ENCODE data around the gene BABAM2. TPM values are rescaled to one million over a fixed set of nuclear protein-coding genes. Genes with fewer than 3 reads are reported as not detected.
"Not testable (repeated sequence)": the region's sequence is repeated elsewhere in the genome, so short reads cannot be mapped to it uniquely, and the experiment has no call there.

BABAM2 gene
- total and polyA plus RNA-seq, 11 donors, result 22.2 to 75.1 (median 62.5) TPM

DNA sequence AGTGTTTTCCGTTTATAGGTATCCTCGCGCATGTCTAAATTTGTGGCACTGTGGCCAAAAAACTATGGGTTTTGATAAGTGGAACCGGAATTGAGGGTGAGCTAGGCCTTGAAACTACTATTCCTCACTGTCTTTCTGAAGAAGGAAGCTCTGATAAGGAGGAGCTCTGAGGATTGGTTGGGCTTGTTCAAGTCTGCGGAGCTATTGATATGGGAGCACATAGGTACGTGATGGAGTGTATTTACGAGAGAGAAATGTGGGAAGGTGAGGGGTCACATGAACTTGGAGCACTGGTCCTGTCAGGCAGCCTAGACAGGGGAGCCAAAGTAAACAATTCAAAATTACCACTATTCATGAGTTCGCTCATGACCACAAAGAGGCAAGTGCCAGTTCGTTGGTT, 131.4 kb downstream of the BABAM2 start:
- no peak overlapping the region for H3K27ac ChIP-seq
- TF ChIP-seq, protein P1, sequence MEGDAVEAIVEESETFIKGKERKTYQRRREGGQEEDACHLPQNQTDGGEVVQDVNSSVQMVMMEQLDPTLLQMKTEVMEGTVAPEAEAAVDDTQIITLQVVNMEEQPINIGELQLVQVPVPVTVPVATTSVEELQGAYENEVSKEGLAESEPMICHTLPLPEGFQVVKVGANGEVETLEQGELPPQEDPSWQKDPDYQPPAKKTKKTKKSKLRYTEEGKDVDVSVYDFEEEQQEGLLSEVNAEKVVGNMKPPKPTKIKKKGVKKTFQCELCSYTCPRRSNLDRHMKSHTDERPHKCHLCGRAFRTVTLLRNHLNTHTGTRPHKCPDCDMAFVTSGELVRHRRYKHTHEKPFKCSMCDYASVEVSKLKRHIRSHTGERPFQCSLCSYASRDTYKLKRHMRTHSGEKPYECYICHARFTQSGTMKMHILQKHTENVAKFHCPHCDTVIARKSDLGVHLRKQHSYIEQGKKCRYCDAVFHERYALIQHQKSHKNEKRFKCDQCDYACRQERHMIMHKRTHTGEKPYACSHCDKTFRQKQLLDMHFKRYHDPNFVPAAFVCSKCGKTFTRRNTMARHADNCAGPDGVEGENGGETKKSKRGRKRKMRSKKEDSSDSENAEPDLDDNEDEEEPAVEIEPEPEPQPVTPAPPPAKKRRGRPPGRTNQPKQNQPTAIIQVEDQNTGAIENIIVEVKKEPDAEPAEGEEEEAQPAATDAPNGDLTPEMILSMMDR (IDR thresholded peaks at IDR 0.05), result no peak
- TF ChIP-seq POLR2A (IDR thresholded peaks at IDR 0.05), result no peak
- intact Hi-C loops (cut with DNase I), result no loop called here

DNA sequence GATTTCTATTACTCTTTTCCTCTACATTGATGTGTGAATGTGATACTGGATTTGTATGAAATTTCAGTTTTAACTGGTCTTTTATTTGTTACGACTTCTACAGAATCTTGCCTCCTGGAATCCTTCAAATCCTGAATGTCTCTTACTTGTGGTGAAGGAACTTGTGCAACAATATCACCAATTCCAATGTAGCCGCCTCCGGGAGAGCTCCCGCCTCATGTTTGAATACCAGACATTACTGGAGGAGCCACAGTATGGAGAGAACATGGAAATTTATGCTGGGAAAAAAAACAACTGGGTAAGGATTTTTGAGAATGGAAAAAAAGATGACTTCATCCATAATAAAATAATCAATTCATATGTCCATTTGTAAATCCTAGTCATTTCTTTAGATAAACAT, 134.6 kb downstream of the BABAM2 start:
- Histone ChIP-seq H3K27ac (no peak overlapping the region), H3K4me3 (no peak overlapping the region), H3K9me3 (peaks cover 0 to 4% (median 0%) of the 10 kb centered on the region in 12 donors), H3K27me3 (no peaks in the 10 kb centered on the region), H3K4me1 (peaks cover 0 to 2% (median 0%) of the 10 kb centered on the region in 12 donors), H3K36me3 (peaks cover 0 to 17% (median 7%) of the 10 kb centered on the region in 9 donors)
- ATAC-seq, result no peak
- intact Hi-C loops (cut with DNase I), result no loop called here
- no peak for DNase-seq
- 93 to 98% (median 96%) methylated on average over 4 of the region's 4 CpGs for WGBS, 4 donors
- TF ChIP-seq, protein P1 (IDR thresholded peaks at IDR 0.05), result no peak
- TF ChIP-seq POLR2A (IDR thresholded peaks at IDR 0.05), result no peak

More for the DNA sequence above, 131.4 kb downstream of the BABAM2 start:
- 93 to 94% (median 94%) methylated on average over 9 of the region's 9 CpGs for WGBS, 4 donors
- Histone ChIP-seq H3K9me3 (peaks cover 0 to 4% (median 0%) of the 10 kb centered on the region in 12 donors), H3K4me1 (no peaks in the 10 kb centered on the region), H3K27me3 (no peaks in the 10 kb centered on the region), H3K36me3 (peaks cover 0 to 15% (median 7%) of the 10 kb centered on the region in 9 donors), H3K4me3 (no peak overlapping the region)
- no peak for ATAC-seq
- no peak for DNase-seq

DNA sequence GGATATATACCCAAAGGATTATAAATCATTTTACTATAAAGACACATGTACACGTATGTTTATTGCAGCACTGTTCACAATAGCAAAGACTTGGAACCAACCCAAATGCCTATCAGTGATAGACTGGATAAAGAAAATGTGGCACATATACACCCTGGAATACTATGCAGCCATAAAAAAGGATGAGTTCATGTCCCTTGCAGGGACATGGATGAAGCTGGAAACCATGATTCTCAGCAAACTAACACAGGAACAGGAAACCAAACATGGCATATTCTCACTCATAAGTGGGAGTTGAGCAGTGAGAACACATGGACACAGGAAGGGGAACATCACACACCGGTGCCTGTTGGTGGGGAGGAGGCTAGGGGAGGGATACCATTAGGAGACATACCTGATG, 135.7 kb downstream of the BABAM2 start:
- H3K27me3 ChIP-seq; intact Hi-C loops (cut with DNase I); H3K4me3 ChIP-seq; H3K9me3 ChIP-seq; H3K27ac ChIP-seq; ATAC-seq; DNase-seq: not testable (repeated sequence)
- WGBS, 4 donors, result 91 to 99% (median 96%) methylated on average over 2 of the region's 2 CpGs
- H3K4me1 ChIP-seq, result peaks cover 0 to 11% (median 8%) of the 10 kb centered on the region in 12 donors
- peaks cover 0 to 17% (median 7%) of the 10 kb centered on the region in 9 donors for H3K36me3 ChIP-seq

DNA sequence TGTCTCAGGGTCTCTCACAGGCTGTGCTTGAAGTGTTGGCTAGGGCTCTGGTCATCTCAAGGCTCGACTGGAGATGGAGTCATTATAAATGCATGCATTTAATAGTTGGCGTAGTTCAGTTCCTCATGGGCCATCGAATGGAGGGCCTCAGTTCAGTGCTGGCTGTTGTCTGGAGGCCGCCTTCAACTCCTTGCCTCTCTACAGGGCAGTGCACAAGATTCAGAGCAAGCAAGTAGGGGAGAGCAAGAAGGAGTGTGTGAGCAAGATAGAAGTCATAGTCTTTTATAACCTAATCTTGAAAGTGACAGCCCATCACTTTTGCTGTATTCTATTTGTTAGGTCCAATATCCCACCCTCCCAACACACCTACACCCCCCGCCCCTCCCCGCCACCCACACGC, 137.5 kb downstream of the BABAM2 start:
- no peak for DNase-seq
- Histone ChIP-seq H3K9me3 (peaks cover 0 to 4% (median 0%) of the 10 kb centered on the region in 12 donors), H3K27me3 (no peaks in the 10 kb centered on the region), H3K4me3 (no peak overlapping the region), H3K4me1 (peaks cover 0 to 17% (median 8%) of the 10 kb centered on the region in 12 donors), H3K27ac (no peak overlapping the region), H3K36me3 (peaks cover 0 to 17% (median 7%) of the 10 kb centered on the region in 9 donors)
- TF ChIP-seq, protein P1 (IDR thresholded peaks at IDR 0.05), result no peak
- no peak for TF ChIP-seq POLR2A (IDR thresholded peaks at IDR 0.05)
- WGBS, 4 donors, result 94 to 98% (median 95%) methylated on average over 7 of the region's 7 CpGs
- intact Hi-C loops (cut with DNase I), result no loop called here
- ATAC-seq, result no peak

DNA sequence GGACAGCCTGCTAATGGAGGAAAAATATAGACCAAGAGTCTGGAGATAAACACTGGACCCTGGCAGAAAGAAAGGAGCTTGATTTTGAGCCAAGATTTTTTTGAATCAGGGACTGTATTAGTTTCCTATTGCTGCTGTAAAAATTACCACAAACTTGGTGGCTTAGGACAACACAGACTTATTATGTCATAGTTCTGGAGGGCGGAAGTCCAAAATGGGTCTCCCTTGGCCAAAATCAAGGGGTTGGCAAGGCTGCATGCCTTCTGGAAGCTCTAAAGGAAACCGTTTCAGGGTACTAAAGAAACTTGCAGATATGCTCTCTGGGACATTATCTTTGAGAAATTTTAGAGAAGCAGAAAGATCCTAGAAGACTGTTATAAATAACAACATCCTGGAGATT, 140.1 kb downstream of the BABAM2 start:
- peak in 1 of 4 donors; percentile 61 for ATAC-seq
- Histone ChIP-seq H3K36me3 (peaks cover 0 to 13% (median 4%) of the 10 kb centered on the region in 9 donors), H3K9me3 (peaks cover 0 to 4% (median 0%) of the 10 kb centered on the region in 12 donors), H3K27ac (peak overlapping the region in 2 of 12 donors; percentile 21 to 35), H3K27me3 (no peaks in the 10 kb centered on the region), H3K4me3 (no peak overlapping the region), H3K4me1 (peaks cover 0 to 30% (median 14%) of the 10 kb centered on the region in 12 donors)
- intact Hi-C loops (cut with DNase I), result loop anchor here in 2 of 10 donors (5.0 kb wide), 1 partner anchor 362 kb away; the partner anchor contains the start of gene FOSL2 (in 2 of the 2)
- TF ChIP-seq POLR2A (IDR thresholded peaks at IDR 0.05), result no peak
- TF ChIP-seq, protein P1 (IDR thresholded peaks at IDR 0.05), result no peak
- WGBS, 4 donors, result 40 to 58% (median 43%) methylated on average over 2 of the region's 2 CpGs
- peak in 3 of 5 donors; percentile 6 to 29 (median 23) for DNase-seq

All from heart left ventricle (tissue), 16 donors.